HG03064 (cell line): ENCODE data around the gene SLC25A42.

Experiments used
- ATAC-seq: cut with Tn5 transposase; IDR thresholded peaks from one replicate; pipeline ENCODE4 v1.9.1; 2021; ENCODE audit warnings: low read depth; ENCODE audit not compliant: unreplicated experiment

The SLC25A42 gene

GRCh38 chr19:19067276-19068072, 3.7 kb downstream of the SLC25A42 start:
- no peak for ATAC-seq

GRCh38 chr19:19068659-19069654, 5.2 kb downstream of the SLC25A42 start:
- no peak for ATAC-seq

- no peak for ATAC-seq
These were observed 8.1 kb downstream of the SLC25A42 start for GRCh38 chr19:19071897-19072296.

- no peak for ATAC-seq
These were observed 10.5 kb downstream of the SLC25A42 start for GRCh38 chr19:19074196-19074882.

- ATAC-seq, result no peak
These were observed 11.3 kb downstream of the SLC25A42 start for GRCh38 chr19:19075126-19075525.

GRCh38 chr19:19076476-19076875, 12.7 kb downstream of the SLC25A42 start:
- no peak for ATAC-seq

GRCh38 chr19:19077103-19077502, 13.3 kb downstream of the SLC25A42 start:
- ATAC-seq, result no peak

- no peak for ATAC-seq
These were observed 15.0 kb downstream of the SLC25A42 start for GRCh38 chr19:19078801-19079200.

- no peak for ATAC-seq
These were observed 15.8 kb downstream of the SLC25A42 start for GRCh38 chr19:19079571-19079970.

GRCh38 chr19:19081642-19082151, 17.9 kb downstream of the SLC25A42 start:
- ATAC-seq, result no peak

GRCh38 chr19:19083413-19084178, 19.8 kb downstream of the SLC25A42 start:
- ATAC-seq, result no peak

GRCh38 chr19:19087676-19088075, 23.9 kb downstream of the SLC25A42 start:
- no peak for ATAC-seq

GRCh38 chr19:19094513-19094912, 30.7 kb downstream of the SLC25A42 start:
- ATAC-seq, result no peak

GRCh38 chr19:19095691-19096090, 31.9 kb downstream of the SLC25A42 start:
- no peak for ATAC-seq

GRCh38 chr19:19096641-19097627, 33.1 kb downstream of the SLC25A42 start:
- ATAC-seq, result no peak

GRCh38 chr19:19098084-19098702, 34.4 kb downstream of the SLC25A42 start:
- no peak for ATAC-seq

- no peak for ATAC-seq
These were observed 35.2 kb downstream of the SLC25A42 start for GRCh38 chr19:19098703-19099632.
